Vagina (tissue), 2 donors: ENCODE measurements around the gene OSM. TPM values are rescaled to one million over a fixed set of nuclear protein-coding genes. Genes with fewer than 3 reads are reported as not detected.

Experiments used
- DNase-seq, 2 donors: peaks; one replicate each; pipeline ENCODE4 v3.0.0-alpha.2; 2017; ENCODE audit errors: extremely low spot score in 2 of 2
- H3K27ac ChIP-seq: fragments of 200-600 bp; sonication (generic); one replicate; pipeline ENCODE4 v1.5.1; 2019
- H3K27me3 ChIP-seq: fragments of 200-600 bp; sonication (generic); one replicate; pipeline ENCODE4 v1.5.1; 2019
- H3K36me3 ChIP-seq, 2 donors: fragments of 200-600 bp; sonication (generic); one replicate each; pipeline ENCODE4 v1.5.1; 2017 to 2019
- H3K4me1 ChIP-seq: fragments of 200-600 bp; sonication (generic); one replicate; pipeline ENCODE4 v1.5.1; 2019
- H3K4me3 ChIP-seq, 2 donors: fragments of 200-600 bp; sonication (generic); 1 replicate in 1 of 2; 2 replicates in 1 of 2; pipeline ENCODE4 v1.5.1; 2016 to 2019
- H3K9me3 ChIP-seq: fragments of 200-600 bp; sonication (generic); one replicate; pipeline ENCODE4 v1.5.1; 2019
- CTCF ChIP-seq, 3 experiments: fragments of 450-650 bp in 2 of 3; fragments of 200-600 bp in 1 of 3; sonication (generic) in 1 of 3; IDR thresholded peaks; one replicate each; pipeline ENCODE4 v1.5.1; 2017 to 2019; ENCODE audit warnings: antibody characterized with exemption in 3 of 3, mild to moderate bottlenecking in 2 of 3, moderate library complexity in 2 of 3
- POLR2A ChIP-seq, 2 donors: fragments of 450-650 bp; IDR thresholded peaks; one replicate each; pipeline ENCODE4 v1.6.1; 2017; ENCODE audit warnings: antibody characterized with exemption in 2 of 2, mild to moderate bottlenecking in 2 of 2, moderate library complexity in 2 of 2
- POLR2AphosphoS5 ChIP-seq, 2 donors: sonication (generic); formaldehyde crosslinking; IDR thresholded peaks; one replicate each; pipeline ENCODE4 v1.9.0; 2017; ENCODE audit warnings: antibody characterized with exemption in 2 of 2, mild to moderate bottlenecking in 2 of 2, low read depth in 1 of 2; ENCODE audit not compliant: insufficient read depth in 1 of 2
- intact Hi-C: fragments of 100-400 bp; cut with DNase I; formaldehyde crosslinking; loops from one replicate; pipeline ENCODE4 v1.15.1; 2023
- total RNA-seq: library from RNA; depleted of rRNA; stranded (reverse); fragments of >200 nt; gene quantifications from one replicate; pipeline ENCODE4 v1.2.3, GENCODE V29; 2016

The OSM gene
- total RNA-seq, 1 donor from 2014 or later, result not detected

- no peaks in the 10 kb centered on the region for H3K27me3 ChIP-seq
- TF ChIP-seq POLR2A (IDR thresholded peaks at IDR 0.05) (no peak), POLR2AphosphoS5 (IDR thresholded peaks at IDR 0.05; ENCODE audit: insufficient read depth in 1 of 2, low read depth in 1 of 2) (no peak)
- no peaks in the 10 kb centered on the region for H3K9me3 ChIP-seq
- H3K4me1 ChIP-seq, result no peaks in the 10 kb centered on the region
- H3K4me3 ChIP-seq, result no peak overlapping the region
- H3K27ac ChIP-seq, result no peak overlapping the region
- no peaks in the 10 kb centered on the region for H3K36me3 ChIP-seq
- DNase-seq, result no peak
- intact Hi-C loops, result no loop called here
Measured at GRCh38 chr22:30228509-30229359, 37.9 kb downstream of the OSM start.

- no peak overlapping the region for H3K4me3 ChIP-seq
- intact Hi-C loops, result no loop called here
Measured at GRCh38 chr22:30227438-30228228, 39.0 kb downstream of the OSM start.

GRCh38 chr22:30226192-30226832, 40.3 kb downstream of the OSM start:
- H3K27ac ChIP-seq, result no peak overlapping the region
- H3K27me3 ChIP-seq, result no peaks in the 10 kb centered on the region
- intact Hi-C loops, result no loop called here
- no peaks in the 10 kb centered on the region for H3K36me3 ChIP-seq
- no peaks in the 10 kb centered on the region for H3K4me1 ChIP-seq
- no peaks in the 10 kb centered on the region for H3K9me3 ChIP-seq
- TF ChIP-seq POLR2A (IDR thresholded peaks at IDR 0.05), result no peak
- no peak for TF ChIP-seq CTCF (IDR thresholded peaks at IDR 0.05)
- no peak for TF ChIP-seq POLR2AphosphoS5 (IDR thresholded peaks at IDR 0.05; ENCODE audit: insufficient read depth in 1 of 2, low read depth in 1 of 2)
- DNase-seq, result no peak
- no peak overlapping the region for H3K4me3 ChIP-seq

More at GRCh38 chr22:30227438-30228228, 39.0 kb downstream of the OSM start:
- H3K36me3 ChIP-seq, result no peaks in the 10 kb centered on the region
- H3K27ac ChIP-seq, result no peak overlapping the region
- H3K27me3 ChIP-seq, result no peaks in the 10 kb centered on the region
- TF ChIP-seq POLR2A (IDR thresholded peaks at IDR 0.05), result no peak
- no peak for TF ChIP-seq POLR2AphosphoS5 (IDR thresholded peaks at IDR 0.05; ENCODE audit: insufficient read depth in 1 of 2, low read depth in 1 of 2)
- no peak for TF ChIP-seq CTCF (IDR thresholded peaks at IDR 0.05)
- no peaks in the 10 kb centered on the region for H3K9me3 ChIP-seq
- no peaks in the 10 kb centered on the region for H3K4me1 ChIP-seq
- no peak for DNase-seq

- Histone ChIP-seq H3K4me1 (no peaks in the 10 kb centered on the region), H3K27me3 (no peaks in the 10 kb centered on the region), H3K9me3 (no peaks in the 10 kb centered on the region), H3K27ac (no peak overlapping the region), H3K36me3 (no peaks in the 10 kb centered on the region), H3K4me3 (no peak overlapping the region)
- intact Hi-C loops, result no loop called here
- no peak for DNase-seq
- TF ChIP-seq POLR2A (IDR thresholded peaks at IDR 0.05) (no peak), POLR2AphosphoS5 (IDR thresholded peaks at IDR 0.05; ENCODE audit: insufficient read depth in 1 of 2, low read depth in 1 of 2) (no peak), CTCF (IDR thresholded peaks at IDR 0.05) (no peak)
Measured at GRCh38 chr22:30225220-30225927, 41.3 kb downstream of the OSM start.
